ENCODE measurements around the gene TMEM130.
"Not testable (repeated sequence)": the region's sequence is repeated elsewhere in the genome, so short reads cannot be mapped to it uniquely, and the experiment has no call there.

Gene TMEM130

GRCh38 chr7:98877146-98877545 is 7.3 kb upstream of the TMEM130 start:
- no peak for DNase-seq

GRCh38 chr7:98875501-98875900 is 5.7 kb upstream of the TMEM130 start:
- no peak for DNase-seq

- DNase-seq: no peak
Observed at GRCh38 chr7:98874942-98875341, 5.1 kb upstream of the TMEM130 start.

- DNase-seq: not testable (repeated sequence)
Observed at GRCh38 chr7:98873610-98874009, 3.8 kb upstream of the TMEM130 start.

GRCh38 chr7:98872328-98872924 is 2.6 kb upstream of the TMEM130 start:
- DNase-seq: no peak

- DNase-seq: no peak
Observed at GRCh38 chr7:98870807-98871491, 1.1 kb upstream of the TMEM130 start.

- peak; percentile 35 for DNase-seq
Observed at GRCh38 chr7:98870121-98870651, 372 bp upstream of the TMEM130 start.

- DNase-seq: no peak
Observed at GRCh38 chr7:98869027-98869596, 702 bp downstream of the TMEM130 start.

GRCh38 chr7:98868450-98868849 is 1.4 kb downstream of the TMEM130 start:
- DNase-seq: no peak

GRCh38 chr7:98866765-98867164 is 3.0 kb downstream of the TMEM130 start:
- DNase-seq: no peak

- DNase-seq: no peak
Observed at GRCh38 chr7:98866351-98866750, 3.5 kb downstream of the TMEM130 start.

GRCh38 chr7:98864731-98865453 is 4.9 kb downstream of the TMEM130 start:
- no peak for DNase-seq

GRCh38 chr7:98863601-98864000 is 6.2 kb downstream of the TMEM130 start:
- no peak for DNase-seq

GRCh38 chr7:98862716-98863420 is 6.9 kb downstream of the TMEM130 start:
- DNase-seq: no peak

- no peak for DNase-seq
Observed at GRCh38 chr7:98862203-98862602, 7.6 kb downstream of the TMEM130 start.

GRCh38 chr7:98860071-98860470 is 9.7 kb downstream of the TMEM130 start:
- no peak for DNase-seq

GRCh38 chr7:98855610-98856422 is 14.0 kb downstream of the TMEM130 start:
- no peak for DNase-seq

GRCh38 chr7:98852826-98853225 is 17.0 kb downstream of the TMEM130 start:
- no peak for DNase-seq

GRCh38 chr7:98848918-98849317 is 20.9 kb downstream of the TMEM130 start:
- no peak for DNase-seq

- not testable (repeated sequence) for DNase-seq
Observed at GRCh38 chr7:98842552-98842951, 27.3 kb downstream of the TMEM130 start.

GRCh38 chr7:98841179-98841997 is 28.4 kb downstream of the TMEM130 start:
- DNase-seq: peak; percentile 43

Measured in NCI-H748 treated with DMSO at 0.1 percent for 48 hours (cell line).